Body of pancreas (tissue), 4 donors: ENCODE results near the gene GRM1. TPM values are rescaled to one million over a fixed set of nuclear protein-coding genes. Genes with fewer than 3 reads are reported as not detected.

Experiments used
- ATAC-seq: fragments of 150-250 bp; one replicate; pipeline ENCODE4 v1.9.1; 2016
- DNase-seq, 4 donors: peaks; one replicate each; pipeline ENCODE4 v3.0.0-alpha.2; 2019
- H3K27ac ChIP-seq, 4 donors: fragments of 200-600 bp; sonication (generic); 1 replicate in 3 of 4; 2 replicates in 1 of 4; pipeline versions ENCODE4 v1.5.1 to v1.6.1; 2016 to 2019; ENCODE audit warnings: mild to moderate bottlenecking in 1 of 4, mixed read lengths in 1 of 4, moderate library complexity in 1 of 4
- H3K27me3 ChIP-seq, 2 donors: fragments of 200-600 bp; sonication (generic); one replicate each; pipeline ENCODE4 v1.6.0; 2016; ENCODE audit warnings: mild to moderate bottlenecking in 1 of 2
- H3K36me3 ChIP-seq, 2 donors: fragments of 200-600 bp; sonication (generic); replicated peaks in 1 of 2; 2 replicates each; pipeline ENCODE4 v1.5.1; 2016; ENCODE audit warnings: low read depth in 2 of 2; ENCODE audit not compliant: insufficient read depth in 1 of 2
- H3K4me1 ChIP-seq: fragments of 200-600 bp; sonication (generic); one replicate; pipeline ENCODE4 v1.6.0; 2016
- H3K4me3 ChIP-seq, 2 donors: fragments of 200-600 bp; sonication (generic); 1 replicate in 1 of 2; 2 replicates in 1 of 2; pipeline ENCODE4 v1.5.1; 2016 to 2019
- H3K9me3 ChIP-seq, 3 donors: fragments of 200-600 bp; sonication (generic); 1 replicate in 2 of 3; 2 replicates in 1 of 3; pipeline ENCODE4 v1.5.1; 2016
- CTCF ChIP-seq, 7 experiments: fragments of 450-650 bp in 4 of 7; fragments of 200-600 bp in 3 of 7; sonication (generic) in 3 of 7; IDR thresholded peaks; one replicate each; pipeline ENCODE4 v1.5.1; 2016 to 2019; ENCODE audit warnings: antibody characterized with exemption in 7 of 7
- POLR2A ChIP-seq, 3 donors: fragments of 450-650 bp; IDR thresholded peaks; one replicate each; pipeline ENCODE4 v1.6.1; 2016; ENCODE audit warnings: antibody characterized with exemption in 3 of 3, mild to moderate bottlenecking in 2 of 3
- WGBS, 2 donors: methylation state at CpG; one replicate each; pipeline ENCODE4 v1.1.5; 2017; 5-methylcytosine and 5-hydroxymethylcytosine counted together
- intact Hi-C: fragments of 100-400 bp; cut with DNase I; formaldehyde crosslinking; loops from one replicate; pipeline ENCODE4 v1.15.1; 2023
- total RNA-seq, 2 donors: library from RNA; depleted of rRNA; stranded (reverse); fragments of >200 nt; gene quantifications; one replicate each; pipeline ENCODE4 v1.1.0, GENCODE V29; 2016

The GRM1 gene
- total RNA-seq, 2 donors from 2014 or later, result under 0.01 TPM; not detected in 1

DNA sequence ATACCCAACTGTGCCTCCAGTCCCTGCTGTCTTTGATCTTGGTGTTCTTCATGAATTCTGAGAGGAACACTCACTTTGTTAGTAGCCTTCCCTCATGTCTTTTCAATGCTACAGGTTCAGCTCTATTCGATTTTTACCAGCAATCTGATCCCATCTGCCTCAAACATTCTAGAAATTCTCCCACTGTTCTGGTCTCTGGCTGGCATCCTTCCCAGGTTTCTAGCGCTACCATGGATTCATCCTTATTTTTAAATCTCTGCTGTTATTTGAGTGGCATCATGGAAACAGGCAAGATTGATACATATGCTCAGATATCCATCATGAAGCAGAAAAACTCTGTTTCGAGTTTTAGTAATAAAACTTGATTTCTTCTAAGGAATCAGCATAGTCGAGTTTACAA lies 94.8 kb downstream of the GRM1 start:
- DNase-seq (no peak), ATAC-seq (no peak)
- 52 to 65% methylated on average over 4 of the region's 4 CpGs for WGBS, 2 donors
- Histone ChIP-seq H3K36me3 (no peaks in the 10 kb centered on the region), H3K4me3 (no peak overlapping the region), H3K27ac (no peak overlapping the region), H3K4me1 (no peaks in the 10 kb centered on the region), H3K27me3 (no peaks in the 10 kb centered on the region), H3K9me3 (no peaks in the 10 kb centered on the region)
- no peak for TF ChIP-seq POLR2A (IDR thresholded peaks at IDR 0.05)
- no peak for TF ChIP-seq CTCF (IDR thresholded peaks at IDR 0.05)
- intact Hi-C loops, result no loop called here

DNA sequence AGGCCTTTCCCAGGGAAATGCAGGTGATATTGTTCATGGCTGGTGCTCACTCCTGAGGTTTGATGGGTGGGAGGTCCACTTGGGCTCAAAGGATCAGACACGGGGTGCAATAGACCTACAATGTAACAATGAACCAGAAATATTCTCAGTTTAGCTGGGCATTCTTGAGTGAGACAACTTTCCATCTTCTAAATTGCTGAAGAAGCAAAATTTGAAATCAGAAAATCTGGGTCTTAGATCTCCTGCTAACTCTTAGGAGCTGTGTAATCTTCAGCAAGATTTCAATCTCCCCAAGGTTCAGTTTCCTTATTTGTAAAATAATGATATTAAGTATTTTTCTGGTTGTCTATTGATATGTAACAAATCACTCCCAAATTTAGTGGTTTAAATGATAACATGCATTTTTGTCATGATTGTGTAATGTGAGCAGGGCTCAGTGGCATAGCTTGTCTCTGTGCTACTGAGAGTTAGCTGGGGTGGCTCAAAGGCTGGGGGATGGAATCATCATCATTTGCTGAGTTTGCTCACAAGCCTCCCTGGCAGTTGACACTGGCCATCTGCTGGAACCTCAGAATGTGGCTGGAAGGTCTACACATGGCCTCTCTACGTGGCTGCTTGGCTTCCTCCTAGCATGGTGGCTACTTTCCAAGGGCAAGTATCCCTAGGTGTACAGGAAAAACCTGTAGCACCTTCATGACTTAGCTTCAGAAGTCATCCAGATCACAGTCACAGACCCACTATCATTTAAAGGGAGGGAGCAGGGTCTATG lies 98.8 kb downstream of the GRM1 start:
- intact Hi-C loops, result no loop called here
- no peak for ATAC-seq
- H3K4me1 ChIP-seq, result no peaks in the 10 kb centered on the region
- H3K4me3 ChIP-seq, result no peak overlapping the region
- DNase-seq, result no peak
- no peaks in the 10 kb centered on the region for H3K27me3 ChIP-seq
- H3K36me3 ChIP-seq, result no peaks in the 10 kb centered on the region
- WGBS, 2 donors, result 55 to 57% methylated on average over 2 of the region's 2 CpGs
- no peak overlapping the region for H3K27ac ChIP-seq
- H3K9me3 ChIP-seq, result no peaks in the 10 kb centered on the region
- no peak for TF ChIP-seq POLR2A (IDR thresholded peaks at IDR 0.05)
- no peak for TF ChIP-seq CTCF (IDR thresholded peaks at IDR 0.05)

- intact Hi-C loops, result no loop called here
- Histone ChIP-seq H3K4me3 (no peak overlapping the region), H3K36me3 (no peaks in the 10 kb centered on the region), H3K4me1 (no peaks in the 10 kb centered on the region), H3K9me3 (no peaks in the 10 kb centered on the region), H3K27ac (no peak overlapping the region), H3K27me3 (no peaks in the 10 kb centered on the region)
- no peak for TF ChIP-seq POLR2A (IDR thresholded peaks at IDR 0.05)
- TF ChIP-seq CTCF (IDR thresholded peaks at IDR 0.05), result no peak
- ATAC-seq, result no peak
- DNase-seq, result no peak
- 65 to 81% methylated on average over 2 of the region's 2 CpGs for WGBS, 2 donors
These were observed 105.0 kb downstream of the GRM1 start for GRCh38 chr6:146133866-146134265.

DNA sequence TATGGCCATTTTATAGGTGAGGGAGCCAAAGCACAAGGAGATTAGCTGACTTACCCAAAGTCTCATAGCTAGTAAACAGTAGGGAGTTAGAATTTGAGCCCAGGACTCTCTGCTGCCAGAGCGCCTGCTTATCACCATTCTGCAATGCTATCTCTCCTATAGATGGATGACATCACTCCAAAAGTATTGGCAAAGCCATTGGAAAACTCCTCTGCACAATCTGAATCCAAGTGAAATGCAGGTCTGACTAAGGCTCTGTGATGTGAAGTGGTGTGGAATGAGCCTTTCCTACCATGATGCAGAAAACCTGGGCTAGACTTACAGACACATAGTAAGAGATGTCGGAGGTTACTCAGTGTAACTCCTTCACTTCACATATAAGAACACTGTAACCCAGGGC lies 106.3 kb downstream of the GRM1 start:
- no peaks in the 10 kb centered on the region for H3K27me3 ChIP-seq
- no peak for DNase-seq
- TF ChIP-seq CTCF (IDR thresholded peaks at IDR 0.05) (no peak), POLR2A (IDR thresholded peaks at IDR 0.05) (no peak)
- intact Hi-C loops, result no loop called here
- no peak for ATAC-seq
- H3K9me3 ChIP-seq, result no peaks in the 10 kb centered on the region
- H3K4me1 ChIP-seq, result no peaks in the 10 kb centered on the region
- 74 to 90% methylated on average over 2 of the region's 2 CpGs for WGBS, 2 donors
- no peak overlapping the region for H3K4me3 ChIP-seq
- H3K36me3 ChIP-seq, result no peaks in the 10 kb centered on the region
- no peak overlapping the region for H3K27ac ChIP-seq

- 81 to 85% methylated on average over 1 of the region's 1 CpG for WGBS, 2 donors
- no peak for ATAC-seq
- Histone ChIP-seq H3K27me3 (no peaks in the 10 kb centered on the region), H3K36me3 (no peaks in the 10 kb centered on the region), H3K9me3 (no peaks in the 10 kb centered on the region), H3K4me1 (no peaks in the 10 kb centered on the region), H3K4me3 (no peak overlapping the region), H3K27ac (no peak overlapping the region)
- TF ChIP-seq POLR2A (IDR thresholded peaks at IDR 0.05) (no peak), CTCF (IDR thresholded peaks at IDR 0.05) (no peak)
- no peak for DNase-seq
- intact Hi-C loops, result no loop called here
These were observed 118.0 kb downstream of the GRM1 start for GRCh38 chr6:146146836-146147235.
